Calu3 (cell line): Measurements from ENCODE around the gene GOLGA6L10. TPM values are rescaled to one million over a fixed set of nuclear protein-coding genes. Genes with fewer than 3 reads are reported as not detected.
"Not testable (repeated sequence)": the region's sequence is repeated elsewhere in the genome, so short reads cannot be mapped to it uniquely, and the experiment has no call there.

Experiments used
- BruUV-seq: library from RNA; stranded (reverse); fragments of 400-500 nt; replicated peaks from 2 replicates; lab custom pipeline; 2021; lab: Mats Ljungman, UMichigan
- CTCF ChIA-PET: fragments of 300-600 bp; sonication (Branson Sonifier 250); formaldehyde crosslinking; loops from one replicate; lab custom pipeline; 2022; ENCODE audit warnings: antibody characterized with exemption; lab: Charles Lee
- DNase-seq: peaks from one replicate; pipeline ENCODE4 v3.0.0; 2022
- H3K27ac Mint-ChIP-seq: one replicate; pipeline ENCODE4 v1.8.0; 2022; ENCODE audit warnings: mixed read lengths; ENCODE audit not compliant: unreplicated experiment
- H3K27me3 Mint-ChIP-seq: one replicate; pipeline ENCODE4 v1.8.0; 2022; ENCODE audit warnings: mixed read lengths; ENCODE audit not compliant: unreplicated experiment
- H3K36me3 Mint-ChIP-seq: one replicate; pipeline ENCODE4 v1.8.0; 2022; ENCODE audit warnings: mild to moderate bottlenecking, moderate library complexity, mixed read lengths; ENCODE audit not compliant: insufficient read depth, unreplicated experiment
- H3K4me1 Mint-ChIP-seq: one replicate; pipeline ENCODE4 v1.8.0; 2022; ENCODE audit warnings: mild to moderate bottlenecking, low read depth, mixed read lengths; ENCODE audit not compliant: unreplicated experiment
- H3K4me3 Mint-ChIP-seq: one replicate; pipeline ENCODE4 v1.8.0; 2022; ENCODE audit warnings: mild to moderate bottlenecking, low read depth, moderate library complexity, mixed read lengths; ENCODE audit not compliant: unreplicated experiment
- H3K9me3 Mint-ChIP-seq: one replicate; pipeline ENCODE4 v1.8.0; 2022; ENCODE audit warnings: low read depth, mixed read lengths; ENCODE audit not compliant: unreplicated experiment
- intact Hi-C: fragments of 100-400 bp; cut with micrococcal nuclease; formaldehyde crosslinking; loops from one replicate; pipeline ENCODE4 v1.10.0; 2022; ENCODE audit not compliant: unreplicated experiment
- total RNA-seq: library from RNA; stranded (reverse); gene quantifications from 2 replicates; pipeline ENCODE4 v1.2.3, GENCODE V29; 2022
- TF ChIP-seq, protein P1 (sequence below): fragments of 200-600 bp; IDR thresholded peaks from one replicate; pipeline ENCODE4 v1.8.0; 2022; ENCODE audit warnings: antibody characterized with exemption; ENCODE audit not compliant: unreplicated experiment

The GOLGA6L10 gene
- total RNA-seq, 1 experiment from 2014 or later = 1.4 TPM

- no TSS peak for BruUV-seq
- Mint-ChIP-seq H3K36me3 (no peaks in the 10 kb centered on the region), H3K9me3 (no peaks in the 10 kb centered on the region), H3K4me1 (no peaks in the 10 kb centered on the region), H3K27me3 (peaks cover 27% of the 10 kb centered on the region), H3K4me3 (no peak overlapping the region), H3K27ac (no peak overlapping the region)
- intact Hi-C loops = no loop called here
- DNase-seq = no peak
- CTCF ChIA-PET = no interaction called here
- TF ChIP-seq, protein P1, sequence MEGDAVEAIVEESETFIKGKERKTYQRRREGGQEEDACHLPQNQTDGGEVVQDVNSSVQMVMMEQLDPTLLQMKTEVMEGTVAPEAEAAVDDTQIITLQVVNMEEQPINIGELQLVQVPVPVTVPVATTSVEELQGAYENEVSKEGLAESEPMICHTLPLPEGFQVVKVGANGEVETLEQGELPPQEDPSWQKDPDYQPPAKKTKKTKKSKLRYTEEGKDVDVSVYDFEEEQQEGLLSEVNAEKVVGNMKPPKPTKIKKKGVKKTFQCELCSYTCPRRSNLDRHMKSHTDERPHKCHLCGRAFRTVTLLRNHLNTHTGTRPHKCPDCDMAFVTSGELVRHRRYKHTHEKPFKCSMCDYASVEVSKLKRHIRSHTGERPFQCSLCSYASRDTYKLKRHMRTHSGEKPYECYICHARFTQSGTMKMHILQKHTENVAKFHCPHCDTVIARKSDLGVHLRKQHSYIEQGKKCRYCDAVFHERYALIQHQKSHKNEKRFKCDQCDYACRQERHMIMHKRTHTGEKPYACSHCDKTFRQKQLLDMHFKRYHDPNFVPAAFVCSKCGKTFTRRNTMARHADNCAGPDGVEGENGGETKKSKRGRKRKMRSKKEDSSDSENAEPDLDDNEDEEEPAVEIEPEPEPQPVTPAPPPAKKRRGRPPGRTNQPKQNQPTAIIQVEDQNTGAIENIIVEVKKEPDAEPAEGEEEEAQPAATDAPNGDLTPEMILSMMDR = no peak
Observed at GRCh38 chr15:82301296-82302016, 47.8 kb downstream of the GOLGA6L10 start.

DNA sequence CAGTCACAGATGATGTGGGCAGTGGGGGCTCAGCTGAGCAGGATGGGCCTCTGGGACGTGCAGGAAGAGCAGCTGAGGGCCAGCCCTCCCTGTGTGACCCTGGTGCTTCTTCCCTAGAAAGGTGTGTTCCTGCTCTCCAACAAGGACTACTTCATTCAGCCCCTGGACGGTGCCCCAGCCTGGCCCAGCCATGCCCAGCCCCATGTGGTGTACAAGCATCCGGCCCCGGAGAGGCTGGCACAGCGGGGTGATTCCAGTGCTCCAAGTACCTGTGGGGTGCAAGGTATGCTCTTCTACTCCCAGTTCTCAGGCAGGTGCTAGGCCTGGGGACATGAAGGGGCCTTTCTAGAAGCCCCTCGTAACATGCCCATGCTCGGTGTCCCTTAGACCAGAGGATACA, 48.4 kb downstream of the GOLGA6L10 start:
- no peaks in the 10 kb centered on the region for H3K36me3 Mint-ChIP-seq
- no peak for DNase-seq
- H3K27me3 Mint-ChIP-seq = peaks cover 27% of the 10 kb centered on the region
- intact Hi-C loops = no loop called here
- TF ChIP-seq, protein P1 = no peak
- CTCF ChIA-PET = no interaction called here
- no peak overlapping the region for H3K4me3 Mint-ChIP-seq
- H3K27ac Mint-ChIP-seq = no peak overlapping the region
- BruUV-seq = no TSS peak
- no peaks in the 10 kb centered on the region for H3K9me3 Mint-ChIP-seq
- H3K4me1 Mint-ChIP-seq = no peaks in the 10 kb centered on the region

DNA sequence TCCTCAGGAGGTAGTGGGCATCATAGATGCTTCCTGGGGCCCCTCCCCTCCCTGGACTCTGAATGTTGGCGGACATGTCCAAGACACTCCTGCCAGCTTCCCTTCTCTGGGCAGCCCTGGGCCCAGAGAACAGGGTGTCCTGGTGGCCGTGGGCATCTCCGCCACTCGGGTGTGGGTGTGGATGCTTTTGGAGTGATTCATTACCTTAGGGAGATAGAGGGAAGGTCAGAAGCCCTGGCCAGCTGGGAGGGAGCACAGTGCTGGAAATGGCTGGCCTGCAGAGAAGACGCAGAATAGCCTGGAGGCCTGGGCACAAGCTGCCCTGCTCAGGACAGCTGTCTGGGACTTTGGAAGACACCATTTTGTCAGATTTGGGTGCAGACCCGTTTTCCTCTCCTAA, 48.9 kb downstream of the GOLGA6L10 start:
- H3K4me3 Mint-ChIP-seq, H3K27ac Mint-ChIP-seq, H3K4me1 Mint-ChIP-seq, DNase-seq, H3K36me3 Mint-ChIP-seq, BruUV-seq, H3K9me3 Mint-ChIP-seq, intact Hi-C loops, CTCF ChIA-PET: not testable (repeated sequence)
- H3K27me3 Mint-ChIP-seq = peaks cover 27% of the 10 kb centered on the region

- CTCF ChIA-PET = not testable (repeated sequence)
Observed at GRCh38 chr15:82299511-82299914, 49.8 kb downstream of the GOLGA6L10 start.

GRCh38 chr15:82298520-82298919, 50.8 kb downstream of the GOLGA6L10 start:
- CTCF ChIA-PET = no interaction called here
- intact Hi-C loops = no loop called here
- H3K27ac Mint-ChIP-seq = no peak overlapping the region
- H3K4me1 Mint-ChIP-seq = no peaks in the 10 kb centered on the region
- no TSS peak for BruUV-seq
- H3K9me3 Mint-ChIP-seq = no peaks in the 10 kb centered on the region
- DNase-seq = no peak
- H3K36me3 Mint-ChIP-seq = no peaks in the 10 kb centered on the region
- TF ChIP-seq, protein P1 = no peak
- H3K27me3 Mint-ChIP-seq = peaks cover 20% of the 10 kb centered on the region
- no peak overlapping the region for H3K4me3 Mint-ChIP-seq

More at GRCh38 chr15:82299511-82299914, 49.8 kb downstream of the GOLGA6L10 start:
- H3K4me1 Mint-ChIP-seq, intact Hi-C loops, H3K4me3 Mint-ChIP-seq, H3K36me3 Mint-ChIP-seq, DNase-seq, H3K27ac Mint-ChIP-seq, H3K9me3 Mint-ChIP-seq, BruUV-seq: not testable (repeated sequence)
- H3K27me3 Mint-ChIP-seq = peaks cover 27% of the 10 kb centered on the region
